ENCODE results near the gene KRTAP10-12.
"Not testable (repeated sequence)": the region's sequence is repeated elsewhere in the genome, so short reads cannot be mapped to it uniquely, and the experiment has no call there.

KRTAP10-12 gene

DNA sequence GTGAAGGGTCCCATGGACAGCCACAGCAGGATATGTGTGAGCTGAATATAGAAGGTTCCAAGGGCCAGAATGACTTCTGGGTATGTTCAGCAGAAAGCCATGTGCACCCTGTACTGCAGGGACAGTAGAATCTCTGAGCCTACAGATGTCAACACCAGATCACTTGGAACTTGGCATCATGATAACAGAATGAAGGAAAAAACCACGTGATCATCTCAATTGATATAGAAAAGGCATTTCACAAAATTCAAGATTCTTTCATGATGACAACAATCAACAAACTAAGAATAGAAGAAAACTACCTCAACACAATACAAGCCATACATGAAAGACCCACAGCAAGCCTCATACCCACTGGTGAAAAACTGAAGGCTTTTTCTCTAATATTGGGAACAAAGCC lies 29.4 kb upstream of the KRTAP10-12 start:
- FAIRE-seq (no peak), DNase-seq (ENCODE audit: insufficient read length, low spot score) (no peak)

DNA sequence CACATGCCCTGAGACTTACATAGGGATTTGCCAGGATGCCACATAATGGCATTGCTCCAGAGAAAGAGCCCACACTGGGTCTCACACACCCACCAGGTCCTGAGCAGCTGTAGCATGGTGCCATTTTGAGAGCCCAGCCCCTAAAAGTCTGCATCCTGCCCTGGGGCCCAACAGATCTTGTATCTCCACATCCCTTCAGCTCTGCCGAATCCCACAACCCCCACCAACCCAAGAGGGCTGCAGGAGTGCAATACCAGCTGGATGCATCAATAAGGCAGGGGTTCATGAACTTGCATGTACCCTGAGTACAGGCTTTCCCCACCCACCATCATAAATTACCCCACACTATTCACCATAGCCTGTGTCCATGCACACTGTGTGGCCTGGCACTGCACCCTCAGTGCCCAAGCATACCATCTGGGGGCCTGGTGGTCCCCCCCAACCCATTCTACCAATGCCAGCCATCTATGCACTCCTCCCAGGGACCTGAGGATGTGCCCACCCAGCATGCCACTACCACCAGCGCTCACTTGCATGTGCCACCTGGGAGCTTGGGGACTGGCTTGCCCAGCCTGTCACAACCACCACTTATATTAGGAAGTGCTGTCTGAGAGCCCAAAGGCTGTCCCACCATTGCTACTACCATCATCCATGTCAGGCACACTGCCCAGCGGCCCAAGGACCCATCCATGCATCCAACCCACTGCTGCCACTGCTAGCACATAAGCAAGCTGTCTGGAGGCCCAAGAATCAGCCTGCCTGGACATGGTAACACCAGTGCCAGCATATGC lies 26.1 kb upstream of the KRTAP10-12 start:
- FAIRE-seq (no peak), DNase-seq (ENCODE audit: insufficient read length, low spot score) (no peak)

DNA sequence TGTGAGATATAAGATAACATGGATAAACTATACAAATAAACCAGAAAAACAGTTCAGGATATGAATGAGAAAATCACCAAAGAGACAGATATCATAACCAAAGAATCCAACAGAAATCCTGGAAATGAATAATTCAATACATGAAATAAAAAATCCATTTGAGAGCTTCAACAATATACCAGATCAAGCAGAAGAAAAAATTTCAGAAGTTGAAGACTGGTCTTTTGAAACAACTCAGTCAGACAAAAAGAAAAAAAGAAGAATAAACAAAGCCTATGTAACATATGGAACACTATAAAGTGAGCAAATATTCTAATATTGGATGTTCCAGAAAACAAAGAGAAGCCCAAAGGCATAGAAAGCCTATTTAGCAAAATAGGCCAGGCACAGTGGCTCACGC lies 25.1 kb upstream of the KRTAP10-12 start:
- DNase-seq (ENCODE audit: insufficient read length, low spot score) = no peak

DNA sequence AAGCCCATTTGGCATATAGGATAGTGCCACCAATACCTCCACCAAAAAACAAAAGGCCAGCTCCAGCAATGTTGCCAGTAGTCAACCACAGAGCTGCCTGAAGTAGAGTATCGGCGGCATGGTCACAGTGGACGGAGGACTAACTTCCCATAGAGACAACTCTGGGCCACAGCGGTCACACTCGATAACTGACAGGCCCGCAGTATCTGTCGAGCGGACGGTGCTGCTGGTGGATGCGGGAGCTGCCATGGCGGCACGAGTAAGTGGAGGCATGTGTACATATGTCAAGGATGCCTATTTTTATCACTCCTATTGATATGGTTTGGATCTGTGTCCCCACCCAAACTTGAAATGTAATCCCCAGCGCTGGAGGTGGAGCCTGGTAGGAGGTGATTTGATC lies 19.1 kb upstream of the KRTAP10-12 start:
- no peak for DNase-seq (ENCODE audit: insufficient read length, low spot score)
- FAIRE-seq = no peak

More for the DNA sequence above, 25.1 kb upstream of the KRTAP10-12 start:
- no peak for FAIRE-seq

DNA sequence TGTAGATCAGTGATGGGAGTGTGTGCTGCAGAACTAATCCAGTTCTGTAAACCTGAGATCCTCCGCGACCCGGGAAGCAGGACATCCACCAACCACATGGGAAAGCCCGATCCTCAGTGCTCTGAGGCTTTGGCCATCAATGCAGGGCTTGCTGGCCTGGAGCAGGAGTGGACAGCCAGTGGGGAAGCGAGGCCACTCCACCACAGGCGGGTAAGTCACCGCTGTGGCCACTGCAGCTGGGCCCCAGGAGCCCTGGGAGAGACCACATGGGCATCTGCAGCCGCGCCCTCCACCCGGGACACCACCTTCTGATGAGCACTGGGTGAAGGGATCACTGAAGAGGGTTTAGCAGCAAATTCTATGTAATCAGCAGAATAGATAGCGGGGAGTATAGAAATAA lies 15.8 kb upstream of the KRTAP10-12 start:
- FAIRE-seq (no peak), DNase-seq (ENCODE audit: insufficient read length, low spot score) (no peak)

DNA sequence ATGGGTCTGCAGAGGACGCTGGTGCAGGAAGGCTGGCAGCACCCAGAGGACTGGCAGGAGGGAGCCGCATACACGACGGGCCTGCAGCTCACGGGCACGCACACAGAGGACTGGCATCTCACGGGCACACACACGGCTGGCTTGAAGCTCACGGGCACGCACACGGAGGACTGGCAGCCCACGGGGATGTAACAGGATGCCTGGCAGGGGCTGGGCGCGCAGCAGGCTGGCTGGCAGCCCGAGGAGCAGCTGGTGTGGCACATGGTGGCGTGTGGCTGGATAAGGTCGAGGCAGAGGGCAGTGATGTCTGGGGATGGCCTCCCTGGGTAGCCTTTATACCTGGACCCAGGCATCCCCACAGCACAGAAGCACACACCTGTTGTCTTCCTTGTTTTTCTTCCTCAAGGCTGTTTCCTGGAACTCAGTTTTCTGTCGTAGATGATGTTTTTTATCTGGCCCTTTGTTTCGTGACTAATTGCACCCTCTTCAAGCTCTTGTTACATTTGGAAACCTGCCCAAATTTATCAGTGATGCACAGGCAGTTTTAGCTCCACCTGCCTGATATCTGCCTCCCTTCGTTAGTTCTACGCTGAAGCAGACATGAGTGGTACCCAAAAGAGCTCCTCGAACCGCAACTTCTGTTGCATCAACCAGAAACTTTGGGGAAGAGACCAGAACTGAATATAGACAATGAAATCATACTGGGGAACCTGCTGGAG lies 15.0 kb upstream of the KRTAP10-12 start, which contains the start of gene KRTAP12-1:
KRTAP12-1 (minus strand) TSS at position 303 of the 719 bp plus-strand sequence; CDS start at position 263, 40 bp downstream.
- no peak for DNase-seq (ENCODE audit: insufficient read length, low spot score)
- no peak for FAIRE-seq

DNA sequence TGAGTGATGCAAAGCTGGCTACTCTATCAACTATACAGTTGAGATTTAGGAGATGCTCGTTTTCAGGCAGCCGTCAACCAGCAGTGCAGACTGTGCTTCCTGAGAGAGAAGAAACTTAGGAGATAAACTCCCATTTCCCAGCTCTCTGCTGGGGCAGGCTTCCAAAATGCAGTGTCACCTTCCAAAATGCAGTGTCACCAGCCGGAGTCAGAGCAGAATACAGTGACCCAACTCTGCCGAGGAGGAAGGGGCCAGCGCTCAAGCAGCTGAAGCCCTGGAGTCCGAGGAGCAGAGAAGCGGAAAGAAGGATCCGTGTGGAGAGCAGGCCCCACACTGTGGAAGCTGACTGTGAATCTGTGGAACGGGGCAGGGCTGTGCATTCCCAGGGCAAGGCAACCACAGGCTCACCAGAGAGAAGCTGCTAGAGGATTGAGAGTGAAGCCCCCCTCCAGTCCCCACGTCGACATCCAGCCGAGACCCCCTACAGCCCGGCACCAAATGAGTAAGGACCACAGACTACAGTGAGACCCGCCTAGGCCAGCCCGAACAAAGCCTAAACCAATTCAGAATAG lies 14.3 kb upstream of the KRTAP10-12 start:
- no peak for DNase-seq (ENCODE audit: insufficient read length, low spot score)
- no peak for FAIRE-seq

DNA sequence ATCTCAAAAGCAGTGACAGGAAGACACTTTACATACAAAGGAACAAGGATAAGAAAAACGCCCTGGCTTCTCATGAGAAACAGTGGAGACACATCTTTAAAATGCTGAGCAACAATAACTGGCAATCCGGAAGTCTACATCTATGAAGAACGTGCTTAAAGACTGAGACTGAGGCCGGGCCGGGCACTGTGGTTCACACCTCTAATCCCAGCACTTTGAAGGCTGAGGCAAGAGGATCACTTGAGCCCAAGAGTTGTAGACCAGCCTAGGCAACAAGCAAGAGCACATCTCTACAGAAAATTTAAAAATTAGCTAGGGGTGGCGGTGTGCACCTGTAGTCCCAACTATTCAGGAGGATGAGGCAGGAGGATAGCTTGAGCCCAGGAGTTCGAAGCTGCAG lies 12.9 kb upstream of the KRTAP10-12 start:
- FAIRE-seq (no peak), DNase-seq (ENCODE audit: insufficient read length, low spot score) (no peak)

DNA sequence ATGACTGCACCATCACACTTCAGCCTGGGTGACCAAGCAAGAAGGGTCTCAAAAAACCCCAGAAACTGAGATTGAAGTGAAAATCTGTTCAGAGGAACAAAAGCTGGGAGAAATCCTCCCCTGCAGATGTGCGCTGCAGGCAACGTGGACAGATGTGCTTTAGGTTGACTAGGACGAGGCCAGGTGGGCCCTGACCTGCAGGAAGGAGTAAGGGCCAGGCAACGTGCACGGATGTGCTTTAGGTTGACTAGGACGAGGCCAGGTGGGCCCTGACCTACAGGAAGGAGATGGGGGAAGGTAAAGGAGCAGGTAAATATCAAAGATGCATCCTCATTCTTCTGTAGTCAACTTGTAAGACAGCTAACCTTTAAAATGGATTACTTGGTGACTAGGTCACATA lies 12.5 kb upstream of the KRTAP10-12 start:
- no peak for DNase-seq (ENCODE audit: insufficient read length, low spot score)
- FAIRE-seq = no peak

DNA sequence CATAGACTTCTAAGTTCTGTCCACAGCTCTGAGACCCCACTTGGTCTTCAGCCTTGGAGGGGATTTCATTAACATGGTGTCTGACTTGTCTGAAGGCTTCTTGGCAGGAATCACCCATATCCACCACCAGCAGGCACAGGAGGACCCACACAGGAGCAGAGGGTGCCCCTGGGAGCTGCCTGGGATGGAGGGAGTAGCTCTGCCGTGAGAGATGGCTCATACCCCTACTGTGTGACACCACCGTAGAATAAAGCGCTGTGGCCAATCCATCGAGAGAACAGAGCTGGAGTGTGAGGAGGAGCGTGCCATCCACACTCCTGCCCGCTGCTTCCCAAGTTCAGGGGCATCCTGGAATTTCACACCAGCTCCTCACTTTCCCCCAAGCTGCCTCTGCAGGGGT lies 11.9 kb upstream of the KRTAP10-12 start:
- DNase-seq (ENCODE audit: insufficient read length, low spot score); FAIRE-seq: not testable (repeated sequence)

DNA sequence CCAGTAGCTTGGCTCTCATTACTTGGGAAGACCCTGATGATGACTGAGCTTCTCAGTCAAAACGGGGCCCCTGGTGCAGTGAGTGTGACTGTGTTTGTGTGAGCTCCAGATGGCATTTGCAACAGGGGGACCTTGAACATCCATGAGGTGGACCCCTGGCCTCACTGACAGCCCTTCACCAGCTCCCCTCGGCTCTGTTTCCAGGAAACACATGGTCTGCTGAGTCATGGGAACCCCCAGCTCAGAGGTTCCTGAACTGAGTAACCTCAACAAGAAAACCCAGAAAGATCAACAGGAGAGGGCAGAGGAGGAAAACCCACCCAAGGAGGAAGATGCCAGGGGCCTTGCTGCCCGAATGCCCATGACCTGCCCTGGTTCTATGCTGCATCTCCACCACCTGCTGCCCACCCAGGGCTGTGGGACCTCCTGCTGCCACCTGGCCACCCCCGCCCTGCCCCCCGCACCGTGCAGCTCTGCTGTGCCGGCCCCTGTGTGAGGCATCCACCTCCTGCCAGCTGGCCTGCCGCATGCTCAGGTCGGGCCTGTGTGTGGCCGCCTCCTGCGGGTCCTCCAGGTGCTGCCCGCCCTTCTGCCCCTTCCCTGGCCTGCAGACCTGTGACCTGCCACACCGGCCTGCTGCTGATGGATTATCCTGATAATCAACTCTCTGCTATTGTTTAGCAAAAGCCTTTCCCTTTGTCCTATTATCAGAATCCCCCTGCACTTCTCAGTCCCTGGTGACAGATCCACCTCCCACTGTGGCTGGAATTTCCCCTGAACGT lies 10.8 kb upstream of the KRTAP10-12 start:
- no peak for FAIRE-seq
- no peak for DNase-seq (ENCODE audit: insufficient read length, low spot score)

DNA sequence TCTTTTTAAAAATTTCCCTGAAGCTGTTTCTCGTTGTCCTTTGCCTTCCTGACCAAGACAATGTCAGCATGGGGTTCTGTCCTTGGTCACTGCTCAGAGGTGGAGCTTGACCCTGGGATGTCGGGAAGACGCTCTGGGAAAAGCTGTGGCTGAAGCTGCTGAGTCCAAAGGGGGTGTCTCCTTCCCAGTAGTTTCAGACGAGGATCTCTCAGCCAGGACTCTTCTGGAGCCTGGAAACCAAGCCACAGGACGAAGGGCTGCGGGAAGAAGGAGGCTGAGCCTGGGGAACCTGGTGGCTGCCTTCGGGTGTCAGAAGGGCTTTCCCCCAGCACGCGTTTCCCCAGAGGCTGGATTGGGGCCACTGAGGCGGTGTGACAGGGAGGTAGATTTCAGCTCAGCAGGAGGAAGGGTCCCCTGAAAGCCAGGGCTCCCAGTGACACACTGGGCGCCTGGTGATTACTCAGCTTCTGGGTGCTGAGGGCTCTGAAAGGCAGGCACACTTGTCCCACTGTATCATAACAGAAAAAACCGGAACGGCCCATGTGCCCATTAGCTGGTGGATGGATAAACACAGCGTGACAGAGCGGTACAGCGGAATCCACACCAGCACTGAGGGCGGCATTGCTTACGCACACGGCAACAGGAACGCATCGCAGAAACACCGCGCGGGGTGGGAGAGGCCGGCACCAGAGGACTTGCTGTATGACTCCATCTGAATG lies 10.0 kb upstream of the KRTAP10-12 start:
- DNase-seq (ENCODE audit: insufficient read length, low spot score) (no peak), FAIRE-seq (no peak)

DNA sequence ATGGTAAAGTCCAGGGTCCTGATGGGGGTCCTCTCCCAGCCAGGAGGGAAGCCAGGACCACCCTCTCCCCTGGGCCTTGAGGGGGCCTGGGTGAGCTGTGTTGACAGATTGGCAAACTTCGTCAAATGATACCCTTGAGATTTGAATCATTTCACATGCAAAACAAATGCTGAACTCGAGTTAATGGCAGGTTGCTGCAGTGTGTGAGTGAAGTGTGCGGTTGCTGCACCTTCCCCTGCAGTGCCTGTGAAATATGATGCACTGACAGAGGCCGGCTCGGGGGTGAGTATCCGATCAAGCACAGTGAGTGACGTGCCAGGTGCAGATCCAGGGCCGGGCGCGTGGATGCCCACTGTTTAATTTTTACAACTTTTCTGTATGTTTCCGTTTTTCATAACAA lies 9.3 kb upstream of the KRTAP10-12 start:
- FAIRE-seq (no peak), DNase-seq (ENCODE audit: insufficient read length, low spot score) (no peak)

DNA sequence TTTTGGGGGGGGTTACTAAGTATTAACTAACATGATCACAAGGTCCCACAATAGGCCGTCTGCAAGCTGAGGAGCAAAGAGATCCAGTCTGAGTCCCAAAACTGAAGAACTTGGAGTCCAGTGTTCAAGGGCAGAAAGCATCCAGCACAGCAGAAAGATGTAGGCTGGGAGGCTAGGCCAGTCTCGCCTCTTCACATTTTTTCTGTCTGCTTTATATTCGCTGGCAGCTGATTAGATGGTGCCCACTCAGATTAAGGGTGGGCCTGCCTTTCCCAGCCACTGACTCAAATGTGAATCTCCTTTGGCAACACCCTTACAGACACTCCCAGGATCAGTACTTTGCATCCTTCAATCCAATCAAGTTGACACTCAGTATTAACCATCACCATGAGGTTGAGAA lies 7.2 kb upstream of the KRTAP10-12 start:
- FAIRE-seq; DNase-seq (ENCODE audit: insufficient read length, low spot score): not testable (repeated sequence)

DNA sequence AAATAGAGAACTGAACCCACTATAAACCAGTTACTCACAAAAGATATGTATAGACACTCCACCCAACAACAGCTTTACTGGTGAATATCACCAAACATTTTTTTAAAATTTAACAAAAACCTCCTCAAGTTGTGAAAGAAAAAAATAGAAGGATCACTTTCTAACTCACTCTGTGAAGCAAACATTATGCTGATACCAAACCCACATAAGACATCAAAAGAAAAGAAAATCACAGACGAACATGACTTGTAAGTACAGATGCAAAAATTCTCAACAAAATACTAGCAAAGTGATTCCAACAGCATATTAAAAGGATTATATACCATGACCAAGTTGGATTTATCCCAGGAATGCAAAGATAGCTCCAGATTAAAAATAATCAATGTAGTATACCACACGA lies 5.3 kb upstream of the KRTAP10-12 start:
- FAIRE-seq (no peak), DNase-seq (ENCODE audit: insufficient read length, low spot score) (no peak)

DNA sequence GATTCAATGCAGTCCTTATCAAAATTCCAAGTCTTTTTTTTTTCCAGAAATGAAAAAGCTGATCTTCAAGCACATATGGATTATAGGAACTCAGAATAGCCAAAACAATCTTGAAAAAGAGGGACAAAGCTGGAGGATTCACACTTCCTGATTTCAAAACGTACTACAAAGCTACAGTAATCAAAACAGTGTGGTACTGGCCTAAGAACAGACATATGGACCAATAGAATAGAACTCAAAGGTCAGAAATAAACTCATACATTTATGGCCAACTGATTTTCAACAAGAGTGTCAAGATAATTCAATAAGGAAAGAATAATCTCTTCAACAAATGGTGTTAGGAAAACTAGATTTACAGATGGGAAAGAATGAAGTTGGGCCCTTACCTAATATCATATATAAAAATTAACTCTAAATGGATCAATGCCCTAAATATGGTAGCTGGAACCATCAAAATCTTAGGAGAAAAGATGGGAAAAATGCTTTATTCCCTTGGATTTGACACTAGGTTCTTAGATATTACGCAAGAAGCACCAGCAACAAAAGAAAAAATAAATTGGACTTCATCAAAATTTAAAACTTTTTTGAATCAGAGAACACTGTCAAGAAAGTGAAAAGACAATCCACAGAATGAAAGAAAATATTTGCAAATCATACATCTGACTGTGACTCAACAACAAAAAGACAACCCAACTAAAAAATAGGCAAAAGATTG lies 4.0 kb upstream of the KRTAP10-12 start:
- FAIRE-seq = no peak

DNA sequence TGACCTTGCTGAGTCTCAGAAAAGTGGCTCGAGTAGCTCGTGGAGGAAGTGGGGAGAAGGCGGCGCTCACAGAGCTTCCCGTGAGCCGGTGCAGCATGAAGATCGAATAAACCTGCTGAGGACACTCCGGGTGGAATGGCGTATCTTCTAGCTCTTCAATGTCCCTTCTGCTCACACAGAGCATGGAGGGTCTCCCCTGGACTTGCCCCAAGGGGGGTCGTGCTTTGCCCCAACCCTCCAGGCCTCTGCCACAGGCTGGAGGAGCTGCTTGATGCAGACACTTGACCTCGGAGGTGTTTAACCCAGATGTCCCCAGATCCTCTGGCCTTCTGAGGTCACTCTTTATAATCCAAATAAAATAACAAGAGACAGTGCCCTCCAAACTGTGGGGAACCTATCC lies 2.2 kb upstream of the KRTAP10-12 start:
- DNase-seq (ENCODE audit: insufficient read length, low spot score) (no peak), FAIRE-seq (no peak)

More for the DNA sequence above, 4.0 kb upstream of the KRTAP10-12 start:
- no peak for DNase-seq (ENCODE audit: insufficient read length, low spot score)

DNA sequence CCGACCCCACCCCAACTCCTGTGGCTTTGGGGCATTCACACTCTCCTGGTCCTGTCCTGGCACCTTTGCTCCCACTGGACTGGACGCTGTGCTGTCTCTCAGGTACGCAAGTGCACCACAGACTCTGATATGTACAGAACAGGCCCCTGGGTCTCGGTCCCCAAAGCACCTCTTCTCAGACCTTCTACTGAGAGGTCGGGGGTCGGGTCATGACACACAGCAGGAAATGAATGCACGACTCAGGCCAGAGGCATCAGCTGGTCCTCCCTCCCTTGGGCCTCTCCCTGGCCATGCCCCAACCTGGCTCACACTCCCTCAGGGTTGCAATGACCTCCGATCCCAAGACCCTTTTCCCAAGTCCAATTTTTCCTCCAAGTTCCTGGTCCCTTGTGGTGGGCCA lies 1.8 kb upstream of the KRTAP10-12 start:
- FAIRE-seq (no peak), DNase-seq (ENCODE audit: insufficient read length, low spot score) (no peak)

DNA sequence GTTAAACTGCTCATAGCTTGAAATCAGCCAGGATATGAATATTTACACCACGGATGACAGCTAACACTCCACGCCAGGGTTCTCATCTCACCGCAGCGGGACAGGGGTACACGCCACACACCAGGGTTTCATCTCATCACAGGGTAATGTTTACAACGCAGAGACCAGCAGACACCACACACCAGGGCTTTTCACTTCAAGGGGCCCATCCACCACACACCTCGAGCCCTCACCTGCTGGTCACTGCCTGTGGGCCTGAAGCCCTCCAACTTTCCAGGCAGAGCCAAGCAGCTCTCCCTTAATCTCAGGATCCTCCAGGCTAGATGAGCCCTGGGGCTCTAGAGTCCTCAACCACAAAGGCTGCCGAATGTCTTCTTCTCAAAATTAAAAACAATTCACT lies 1.3 kb upstream of the KRTAP10-12 start:
- DNase-seq (ENCODE audit: insufficient read length, low spot score) (no peak), FAIRE-seq (no peak)

DNA sequence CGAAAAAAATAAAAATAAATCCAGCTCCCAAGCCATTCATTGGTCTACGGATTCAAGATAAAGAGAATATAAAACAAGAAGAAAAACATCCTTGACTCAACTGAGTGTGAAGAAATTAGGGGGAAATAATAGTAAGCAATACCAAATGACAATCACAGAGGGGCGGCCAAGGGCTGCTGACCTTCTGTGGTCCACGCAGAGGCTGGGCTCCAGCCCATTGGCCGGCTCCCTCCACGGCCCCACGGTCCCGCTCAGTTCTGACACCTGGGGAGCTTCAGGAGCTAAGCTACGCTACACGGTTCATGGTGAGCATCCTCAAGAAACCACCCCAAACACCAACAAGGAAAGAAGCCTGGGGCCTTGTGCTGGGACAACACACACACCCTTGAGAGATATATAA lies 400 bp upstream of the KRTAP10-12 start:
- FAIRE-seq = no peak

More for the DNA sequence above, 400 bp upstream of the KRTAP10-12 start:
- no peak for DNase-seq (ENCODE audit: insufficient read length, low spot score)
